GM18861 (cell line): Measurements from ENCODE around the gene SH3RF1.

Source experiments
- ATAC-seq: cut with Tn5 transposase; IDR thresholded peaks from one replicate; pipeline ENCODE4 v1.9.1; 2021; ENCODE audit not compliant: unreplicated experiment

The SH3RF1 gene

GRCh38 chr4:169142391-169142790 is 128.4 kb downstream of the SH3RF1 start:
- no peak for ATAC-seq

DNA sequence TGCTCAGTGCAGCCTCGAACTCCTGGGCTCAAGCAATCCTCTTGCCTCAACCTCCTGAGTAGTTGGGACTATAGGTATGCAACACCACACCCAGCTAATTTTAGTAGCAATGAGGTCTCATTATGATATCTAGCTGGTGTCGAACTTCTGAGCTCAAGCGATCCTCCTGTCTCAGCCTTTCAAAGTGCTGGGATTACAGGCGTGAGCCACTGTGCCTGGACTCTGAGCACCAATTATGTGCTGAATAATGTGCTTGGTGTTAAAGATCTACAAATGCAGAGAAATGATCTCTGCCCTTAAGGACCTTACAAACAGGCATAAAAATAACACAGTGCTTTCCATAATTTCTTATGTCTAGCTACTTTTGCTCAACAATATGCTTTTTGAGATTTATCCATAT is 131.7 kb downstream of the SH3RF1 start:
- no peak for ATAC-seq

GRCh38 chr4:169137558-169137920 is 133.2 kb downstream of the SH3RF1 start:
- no peak for ATAC-seq

- ATAC-seq, result no peak
Measured at GRCh38 chr4:169136796-169137557, 133.8 kb downstream of the SH3RF1 start.

DNA sequence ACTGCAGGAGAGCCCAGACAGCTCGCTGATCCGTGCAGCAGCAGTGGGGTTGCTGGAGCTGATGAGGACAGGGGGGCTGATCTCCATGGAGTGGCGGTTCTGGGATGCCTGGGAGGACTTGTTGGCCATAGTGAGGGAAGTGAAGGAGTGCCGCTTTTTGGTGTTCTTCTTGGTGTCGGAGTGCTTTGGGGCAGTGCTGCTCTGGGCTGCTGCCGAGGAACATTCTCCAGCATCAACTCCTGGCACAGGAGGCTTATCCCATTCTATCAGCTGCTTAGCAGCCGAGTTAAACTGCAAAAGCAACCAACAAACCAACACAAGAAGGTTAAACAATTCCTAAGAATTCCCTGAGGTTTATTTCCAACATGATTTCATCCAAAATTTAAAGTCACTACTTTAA is 134.4 kb downstream of the SH3RF1 start:
- ATAC-seq, result no peak

- ATAC-seq, result no peak
Measured at GRCh38 chr4:169135776-169136175, 135.0 kb downstream of the SH3RF1 start.

- no peak for ATAC-seq
Measured at GRCh38 chr4:169133932-169134331, 136.8 kb downstream of the SH3RF1 start.

- ATAC-seq, result no peak
Measured at GRCh38 chr4:169132561-169133305, 138.0 kb downstream of the SH3RF1 start.

DNA sequence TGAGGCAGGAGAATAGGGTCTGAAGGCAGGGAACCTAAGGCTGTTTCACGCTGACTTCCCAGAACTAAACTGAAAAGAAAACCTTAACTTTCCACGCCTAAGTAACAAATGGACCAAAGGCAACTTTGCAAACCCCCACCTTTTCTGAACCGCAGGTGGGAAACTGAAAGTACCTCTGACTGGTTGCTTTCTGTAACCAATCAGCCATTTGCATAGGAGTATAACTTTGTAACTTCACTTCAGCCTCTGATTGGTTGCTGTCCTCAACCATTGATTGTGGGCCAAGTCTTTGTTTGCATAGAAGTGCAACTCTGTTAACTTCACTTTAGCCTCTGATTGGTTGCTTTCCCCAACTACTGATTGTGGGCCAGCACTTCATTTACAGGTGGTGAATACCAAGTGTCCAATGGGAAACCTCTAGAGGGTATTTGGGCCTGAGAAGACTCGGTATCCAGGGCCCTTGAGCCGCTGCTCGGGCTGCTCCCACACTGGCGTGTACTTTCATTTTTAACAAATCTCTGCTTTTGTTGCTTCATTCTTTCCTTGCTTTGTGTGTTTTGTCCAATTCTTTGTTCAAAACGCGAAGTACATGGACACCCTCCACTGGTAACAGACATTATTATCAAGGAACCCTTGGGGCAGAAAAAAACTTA is 139.1 kb downstream of the SH3RF1 start:
- no peak for ATAC-seq

GRCh38 chr4:169128902-169129301 is 141.9 kb downstream of the SH3RF1 start:
- no peak for ATAC-seq

DNA sequence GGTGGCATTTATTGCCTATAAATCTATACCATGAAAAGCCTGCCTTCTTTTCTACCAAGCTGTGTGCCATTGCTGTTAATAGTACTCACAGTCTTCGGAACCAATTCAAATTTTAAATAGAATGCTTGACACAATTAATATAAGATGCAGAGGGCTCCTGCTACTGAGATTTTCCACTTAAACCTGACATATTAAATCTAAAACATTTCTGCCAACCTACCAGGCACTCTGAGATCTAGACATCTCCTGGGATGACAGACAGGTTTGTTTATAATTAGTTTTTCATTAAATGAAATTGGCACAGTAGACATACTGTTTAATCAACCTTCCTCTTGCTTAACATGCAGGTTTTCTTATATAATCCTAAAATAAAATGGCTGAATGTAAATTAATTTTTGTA is 143.4 kb downstream of the SH3RF1 start:
- ATAC-seq, result no peak

DNA sequence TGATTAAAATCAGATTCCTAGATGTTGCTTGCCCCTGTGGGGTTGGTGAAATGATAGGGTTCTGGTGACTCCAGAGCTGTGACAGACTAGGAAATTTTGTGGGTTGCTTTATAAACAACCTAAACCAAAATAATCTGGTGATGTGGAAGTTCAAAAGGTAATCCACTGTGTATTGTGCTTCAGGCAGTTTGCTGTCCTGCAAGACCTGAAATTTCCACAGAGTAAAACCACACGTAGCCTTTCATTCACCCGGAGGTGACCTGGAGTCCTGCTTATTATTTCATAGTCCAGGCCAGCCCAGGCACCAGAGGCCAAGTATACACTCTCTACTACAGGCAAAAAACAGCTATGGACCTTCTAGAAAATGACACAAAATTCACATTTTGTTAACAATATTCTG is 146.1 kb downstream of the SH3RF1 start:
- no peak for ATAC-seq

DNA sequence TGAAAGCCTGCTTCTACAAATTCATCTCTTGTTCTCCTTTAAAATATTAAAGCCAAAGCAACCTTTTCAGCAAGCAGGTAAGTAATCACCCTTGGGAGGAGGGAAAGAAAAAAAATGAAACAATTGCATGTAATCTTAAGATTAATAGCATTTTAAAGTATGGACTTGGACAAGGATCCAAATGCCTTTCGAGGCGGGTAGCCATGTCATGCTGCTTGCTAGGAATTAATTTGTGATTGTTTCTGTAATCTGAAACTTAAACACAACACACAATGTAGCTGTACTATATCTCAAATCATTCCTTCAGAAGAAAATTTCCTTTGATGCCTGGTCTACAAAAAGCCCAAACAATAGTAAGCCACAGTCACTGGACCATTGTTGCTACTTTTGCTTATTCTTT is 148.3 kb downstream of the SH3RF1 start:
- no peak for ATAC-seq

GRCh38 chr4:169121861-169122382 is 148.8 kb downstream of the SH3RF1 start:
- ATAC-seq, result no peak

DNA sequence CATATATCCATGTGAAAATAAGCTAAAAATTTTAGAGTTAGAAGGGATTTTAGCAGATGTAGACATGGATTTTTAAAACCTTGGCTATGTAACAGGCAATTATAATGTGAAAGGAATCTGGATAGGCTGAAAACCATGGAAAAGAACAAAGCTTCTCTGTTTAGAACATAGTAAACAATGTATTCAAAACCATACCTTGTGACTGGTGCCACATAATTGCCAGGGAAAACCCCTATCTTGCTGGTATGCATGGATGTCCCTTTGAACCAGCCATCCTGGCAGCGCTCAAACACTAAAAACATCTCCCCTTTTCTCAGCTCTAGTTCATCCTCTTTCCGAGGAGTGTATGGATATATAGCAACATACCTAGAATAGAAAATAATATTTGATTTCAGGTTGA is 150.1 kb downstream of the SH3RF1 start:
- no peak for ATAC-seq

GRCh38 chr4:169119536-169119935 is 151.2 kb downstream of the SH3RF1 start:
- ATAC-seq, result no peak

GRCh38 chr4:169117591-169118081 is 153.1 kb downstream of the SH3RF1 start:
- no peak for ATAC-seq

- no peak for ATAC-seq
Measured at GRCh38 chr4:169116270-169116901, 154.4 kb downstream of the SH3RF1 start.

GRCh38 chr4:169115897-169116254 is 154.9 kb downstream of the SH3RF1 start:
- ATAC-seq, result no peak

- ATAC-seq, result no peak
Measured at GRCh38 chr4:169115144-169115896, 155.4 kb downstream of the SH3RF1 start.
